HCT116 (cell line): Measurements from ENCODE around the gene MAP1LC3B. TPM values are rescaled to one million over a fixed set of nuclear protein-coding genes. Genes with fewer than 3 reads are reported as not detected.
"Not testable (repeated sequence)": the region's sequence is repeated elsewhere in the genome, so short reads cannot be mapped to it uniquely, and the experiment has no call there.

ENCODE experiments used
- ATAC-seq: fragments of 200-7000 bp; cut with Tn5 transposase; 2 replicates; pipeline ENCODE4 v1.9.1; 2020; ENCODE audit warnings: mild to moderate bottlenecking, moderate library complexity
- BruUV-seq: library from RNA; stranded (reverse); fragments of 400-500 nt; replicated peaks from 2 replicates; lab custom pipeline; 2021; lab: Mats Ljungman, UMichigan
- CTCF ChIA-PET: fragments of 300-600 bp; sonication (Branson Sonifier 250); formaldehyde crosslinking; loops from one replicate; lab custom pipeline; 2021; ENCODE audit warnings: antibody characterized with exemption; lab: Charles Lee
- POLR2A ChIA-PET: fragments of 300-600, 350-600 bp; sonication (Branson Sonifier 250); formaldehyde crosslinking; loops from one replicate; lab custom pipeline; 2021; ENCODE audit warnings: antibody characterized with exemption; lab: Charles Lee
- RAD21 ChIA-PET, 2 experiments: fragments of 300-600 bp; sonication (Branson Sonifier 250); formaldehyde crosslinking; loops; one replicate each; lab custom pipeline; 2023; ENCODE audit warnings: low total read pairs in 2 of 2; ENCODE audit not compliant: uncharacterized antibody in 2 of 2, unreplicated experiment in 2 of 2, low non-redundant PET in 1 of 2; lab: Charles Lee
- DNase-seq: peaks from one replicate; pipeline ENCODE4 v3.0.0-alpha.2; 2010; ENCODE audit warnings: low read depth, low spot score
- H2AFZ ChIP-seq: fragments of 200-600 bp; shearing (Covaris generic), sonication (generic); 2 replicates; pipeline ENCODE4 v1.6.1; 2017; ENCODE audit warnings: low read depth, mixed run types, mixed read lengths, antibody characterized with exemption, low read length; ENCODE audit not compliant: poor library complexity, severe bottlenecking
- H3K27ac ChIP-seq: 2 replicates; pipeline ENCODE4 v1.5.1; 2012; ENCODE audit warnings: low read depth, low read length
- H3K27me3 ChIP-seq: fragments of 200-600 bp; sonication (generic); 2 replicates; pipeline ENCODE4 v1.6.1; 2016; ENCODE audit warnings: mixed run types, low read length, mixed read lengths; ENCODE audit not compliant: insufficient read depth
- H3K36me3 ChIP-seq, 2 experiments: fragments of 200-500 bp in 1 of 2; fragments of 200-600 bp in 1 of 2; sonication (Bioruptor generic) in 1 of 2; sonication (generic) in 1 of 2; 2 replicates each; pipeline versions ENCODE4 v1.5.1 to v1.6.1; 2014 to 2016; ENCODE audit warnings: low read length in 2 of 2, inconsistent platforms in 1 of 2, mixed read lengths in 1 of 2, mixed run types in 1 of 2; ENCODE audit not compliant: insufficient read depth in 2 of 2, control insufficient read depth in 1 of 2
- H3K4me1 ChIP-seq, 2 experiments: fragments of 200-600 bp in 1 of 2; sonication (generic) in 1 of 2; 2 replicates each; pipeline versions ENCODE4 v1.5.1 to v1.6.1; 2012 to 2017; ENCODE audit warnings: low read length in 2 of 2, inconsistent platforms in 1 of 2, mild to moderate bottlenecking in 1 of 2, mixed read lengths in 1 of 2, mixed run types in 1 of 2, moderate library complexity in 1 of 2; ENCODE audit not compliant: insufficient read depth in 2 of 2, control insufficient read depth in 1 of 2
- H3K4me2 ChIP-seq: fragments of 200-600 bp; sonication (generic); 2 replicates; pipeline ENCODE4 v1.6.1; 2017; ENCODE audit warnings: mixed run types, low read length, mixed read lengths
- H3K4me3 ChIP-seq, 2 experiments: fragments of 200-600 bp in 1 of 2; sonication (generic) in 1 of 2; replicated peaks in 1 of 2; 2 replicates each; pipeline ENCODE4 v1.5.1; 2011 to 2016; ENCODE audit warnings: low read length in 2 of 2, control low read depth in 1 of 2, low read depth in 1 of 2, mild to moderate bottlenecking in 1 of 2, mixed read lengths in 1 of 2, mixed run types in 1 of 2
- H3K79me2 ChIP-seq: fragments of 200-600 bp; sonication (generic); 2 replicates; pipeline ENCODE4 v1.6.1; 2017; ENCODE audit warnings: mild to moderate bottlenecking, mixed run types, low read length, moderate library complexity, mixed read lengths; ENCODE audit not compliant: insufficient read depth
- H3K9ac ChIP-seq: fragments of 200-600 bp; sonication (generic); 2 replicates; pipeline ENCODE4 v1.6.1; 2016; ENCODE audit warnings: low read length, mixed read lengths
- H3K9me2 ChIP-seq: fragments of 200-600 bp; sonication (generic), shearing (Covaris generic); 2 replicates; pipeline ENCODE4 v1.6.1; 2017; ENCODE audit warnings: mixed run types, mild to moderate bottlenecking, moderate library complexity; ENCODE audit not compliant: insufficient read depth
- H3K9me3 ChIP-seq, 2 experiments: fragments of 200-500 bp in 1 of 2; fragments of 200-600 bp in 1 of 2; sonication (Bioruptor generic) in 1 of 2; sonication (generic) in 1 of 2; 2 replicates each; pipeline ENCODE4 v1.6.1; 2014 to 2017; ENCODE audit warnings: low read length in 2 of 2, mixed read lengths in 2 of 2, inconsistent platforms in 1 of 2, low read depth in 1 of 2, mild to moderate bottlenecking in 1 of 2, mixed run types in 1 of 2, moderate library complexity in 1 of 2; ENCODE audit not compliant: control insufficient read depth in 1 of 2, insufficient read depth in 1 of 2
- H4K20me1 ChIP-seq: fragments of 200-600 bp; sonication (generic), shearing (Covaris generic); 2 replicates; pipeline ENCODE4 v1.6.1; 2017; ENCODE audit warnings: mixed run types, mild to moderate bottlenecking, moderate library complexity; ENCODE audit not compliant: insufficient read depth
- CBX3 ChIP-seq: IDR thresholded peaks from 2 replicates; pipeline ENCODE4 v1.6.1; 2012; ENCODE audit warnings: low read depth
- EZH2 ChIP-seq: fragments of 200-600 bp; sonication (generic); IDR thresholded peaks from 2 replicates; pipeline ENCODE4 v1.6.1; 2017; ENCODE audit warnings: antibody characterized with exemption, mixed run types
- JUND ChIP-seq: IDR thresholded peaks from 2 replicates; pipeline ENCODE4 v1.6.1; 2012
- POLR2AphosphoS5 ChIP-seq: IDR thresholded peaks from 2 replicates; pipeline ENCODE4 v1.6.1; 2011; ENCODE audit warnings: mild to moderate bottlenecking, low read depth, low read length, moderate library complexity
- SP1 ChIP-seq: IDR thresholded peaks from 2 replicates; pipeline ENCODE4 v1.6.1; 2012; ENCODE audit warnings: low read depth
- SRF ChIP-seq: IDR thresholded peaks from 2 replicates; pipeline ENCODE4 v1.6.1; 2012; ENCODE audit warnings: low read depth
- TCF7L2 ChIP-seq: IDR thresholded peaks from 2 replicates; pipeline ENCODE4 v1.7.0; 2011; ENCODE audit warnings: borderline replicate concordance, inconsistent platforms; ENCODE audit not compliant: insufficient read depth, insufficient read length; ENCODE audit errors: extremely low read depth
- YY1 ChIP-seq: IDR thresholded peaks from 2 replicates; pipeline ENCODE4 v1.6.1; 2011; ENCODE audit warnings: low read length, low read depth, moderate library complexity, mild to moderate bottlenecking; ENCODE audit not compliant: insufficient replicate concordance; ENCODE audit errors: extremely low read depth
- intact Hi-C: fragments of 100-400 bp; cut with micrococcal nuclease; formaldehyde crosslinking; loops from 2 replicates; pipeline ENCODE4 v1.10.0; 2022
- total RNA-seq: library from RNA; stranded (reverse); gene quantifications from one replicate; pipeline ENCODE4 v1.2.1, GENCODE V29; 2021; ENCODE audit not compliant: unreplicated experiment
- TF ChIP-seq, protein P1 (sequence below), 3 experiments: fragments of 200-600 bp in 1 of 3; sonication (generic) in 1 of 3; IDR thresholded peaks in 2 of 3; conservative IDR thresholded peaks in 1 of 3; 2 replicates each; pipeline ENCODE4 v1.5.1; 2012 to 2017; ENCODE audit warnings: low read depth in 2 of 3, low read length in 2 of 3, antibody characterized with exemption in 1 of 3, borderline replicate concordance in 1 of 3, control low read depth in 1 of 3, mild to moderate bottlenecking in 1 of 3, mixed read lengths in 1 of 3, mixed run types in 1 of 3, moderate library complexity in 1 of 3; ENCODE audit not compliant: insufficient read depth in 1 of 3
- TF ChIP-seq, protein P2 (sequence below): IDR thresholded peaks from 2 replicates; pipeline ENCODE4 v1.6.1; 2012
- TF ChIP-seq, protein P3 (sequence below): IDR thresholded peaks from 2 replicates; pipeline ENCODE4 v1.6.1; 2012; ENCODE audit warnings: low read depth

The MAP1LC3B gene
- total RNA-seq, 1 experiment from 2014 or later, result 93.8 TPM

DNA sequence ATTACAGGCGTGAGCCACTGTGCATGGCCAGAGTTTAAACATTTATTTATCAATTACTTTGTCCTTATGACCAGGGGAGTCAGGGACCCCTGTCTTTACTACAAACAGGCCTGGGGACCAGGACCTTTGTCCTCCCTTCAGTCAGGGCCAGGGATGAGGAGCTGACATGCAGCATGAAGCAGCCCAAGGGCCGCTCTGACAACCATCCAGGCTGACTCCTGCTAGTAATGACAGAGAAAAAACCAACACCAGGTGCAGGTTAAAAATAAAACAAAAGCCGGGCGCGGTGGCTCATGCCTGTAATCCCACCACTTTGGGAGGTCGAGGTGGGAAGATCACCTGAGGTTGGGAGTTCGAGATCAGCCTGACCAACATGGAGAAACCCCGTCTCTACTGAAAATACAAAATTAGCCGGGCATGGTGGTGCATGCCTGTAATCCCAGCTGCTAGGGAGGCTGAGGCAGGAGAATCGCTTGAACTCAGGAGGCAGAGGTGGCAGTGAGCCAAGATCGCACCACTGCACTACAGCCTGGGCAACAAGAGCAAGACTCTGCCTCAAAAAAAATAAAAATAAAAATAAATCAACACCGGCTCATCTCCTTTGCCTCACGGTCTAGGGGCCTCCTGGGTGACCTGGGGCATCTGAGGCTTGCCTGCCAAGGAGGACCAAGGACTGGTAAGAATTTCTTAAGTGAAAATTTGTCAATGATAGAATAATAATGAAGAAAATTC lies 29.1 kb upstream of the MAP1LC3B start:
- BruUV-seq, H4K20me1 ChIP-seq, H3K27ac ChIP-seq, ATAC-seq, DNase-seq, H3K9me3 ChIP-seq, RAD21 ChIA-PET, H3K9me2 ChIP-seq, H3K27me3 ChIP-seq, H3K9ac ChIP-seq, H3K4me1 ChIP-seq, H2AFZ ChIP-seq, H3K4me2 ChIP-seq, H3K4me3 ChIP-seq, intact Hi-C loops: not testable (repeated sequence)
- H3K79me2 ChIP-seq, result peaks cover 73% of the 10 kb centered on the region
- ChIA-PET CTCF (interaction anchor here (1.2 kb wide), 1 partner anchor 273 kb away, joined by 3 read pairs; no protein-coding TSS in a partner anchor), POLR2A (interaction anchor here (1.3 kb wide), 1 partner anchor 46 kb away, joined by 3 read pairs; the partner anchor contains the start of gene C16orf95)
- peaks cover 15 to 43% of the 10 kb centered on the region in 2 experiments; a peak in 3 of 4 replicates for H3K36me3 ChIP-seq

DNA sequence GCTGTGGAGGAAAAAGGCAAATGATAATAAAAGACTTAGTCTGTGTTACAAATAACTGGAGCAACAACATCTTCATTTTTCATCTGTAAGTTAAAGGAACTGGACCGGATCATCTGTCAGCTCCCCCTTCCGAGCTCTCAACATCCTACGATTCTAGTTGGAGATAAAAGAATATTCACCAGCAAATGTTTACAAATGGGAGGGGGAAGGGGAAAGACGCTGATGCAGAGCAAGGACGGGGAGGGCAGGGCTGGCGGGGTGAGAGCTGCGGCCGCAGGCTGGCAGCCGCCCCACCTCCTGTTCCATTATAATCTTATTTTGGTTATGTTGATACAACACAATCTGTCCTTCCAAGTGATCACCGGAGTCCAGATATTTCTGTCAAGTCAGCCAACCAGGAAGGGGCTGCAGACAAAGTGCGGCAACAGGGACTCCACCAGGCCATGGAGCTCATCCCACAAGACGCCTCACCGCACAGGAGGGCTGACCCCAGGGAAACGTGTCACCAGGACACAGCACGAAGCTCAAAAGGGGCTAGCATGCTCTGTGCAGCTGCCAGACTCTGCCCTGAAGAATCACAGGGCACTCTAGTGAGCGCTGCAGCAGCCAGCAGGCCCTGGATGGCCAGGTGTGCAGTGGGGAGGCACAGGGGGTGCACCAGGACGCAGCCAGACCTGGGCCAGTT lies 28.2 kb upstream of the MAP1LC3B start:
- CTCF ChIA-PET, result interaction anchor here (1.2 kb wide), 1 partner anchor 272 kb away, joined by 3 read pairs; no protein-coding TSS in a partner anchor
- H3K27me3 ChIP-seq, result no peaks in the 10 kb centered on the region
- no peak for DNase-seq
- no peak overlapping the region for H3K4me2 ChIP-seq
- H3K4me1 ChIP-seq, result peaks cover 0 to 7% of the 10 kb centered on the region in 2 experiments; a peak in 2 of 4 replicates
- BruUV-seq, result no TSS peak
- no peak overlapping the region for H3K4me3 ChIP-seq
- peak overlapping the region; percentile 23; the same call in 1 of the 2 replicates for H3K27ac ChIP-seq
- ATAC-seq, result no peak
- no peaks in the 10 kb centered on the region for H3K9me2 ChIP-seq
- H4K20me1 ChIP-seq, result peaks cover 16% of the 10 kb centered on the region; the same call in 1 of the 2 replicates
- no peaks in the 10 kb centered on the region for H3K9me3 ChIP-seq
- H3K9ac ChIP-seq, result no peak overlapping the region
- intact Hi-C loops, result no loop called here
- H2AFZ ChIP-seq, result no peak overlapping the region
- H3K36me3 ChIP-seq, result peaks cover 6 to 36% of the 10 kb centered on the region in 2 experiments; a peak in 3 of 4 replicates
- H3K79me2 ChIP-seq, result peaks cover 83% of the 10 kb centered on the region
- POLR2A ChIA-PET, result interaction anchor here (1.3 kb wide), 1 partner anchor 47 kb away, joined by 3 read pairs; the partner anchor contains the start of gene C16orf95
- RAD21 ChIA-PET, result no interaction called here
- TF ChIP-seq JUND (no peak), TCF7L2 (no peak), SP1 (no peak), CBX3 (no peak), YY1 (no peak), POLR2AphosphoS5 (no peak), EZH2 (no peak), SRF (no peak)
- TF ChIP-seq, protein P1, sequence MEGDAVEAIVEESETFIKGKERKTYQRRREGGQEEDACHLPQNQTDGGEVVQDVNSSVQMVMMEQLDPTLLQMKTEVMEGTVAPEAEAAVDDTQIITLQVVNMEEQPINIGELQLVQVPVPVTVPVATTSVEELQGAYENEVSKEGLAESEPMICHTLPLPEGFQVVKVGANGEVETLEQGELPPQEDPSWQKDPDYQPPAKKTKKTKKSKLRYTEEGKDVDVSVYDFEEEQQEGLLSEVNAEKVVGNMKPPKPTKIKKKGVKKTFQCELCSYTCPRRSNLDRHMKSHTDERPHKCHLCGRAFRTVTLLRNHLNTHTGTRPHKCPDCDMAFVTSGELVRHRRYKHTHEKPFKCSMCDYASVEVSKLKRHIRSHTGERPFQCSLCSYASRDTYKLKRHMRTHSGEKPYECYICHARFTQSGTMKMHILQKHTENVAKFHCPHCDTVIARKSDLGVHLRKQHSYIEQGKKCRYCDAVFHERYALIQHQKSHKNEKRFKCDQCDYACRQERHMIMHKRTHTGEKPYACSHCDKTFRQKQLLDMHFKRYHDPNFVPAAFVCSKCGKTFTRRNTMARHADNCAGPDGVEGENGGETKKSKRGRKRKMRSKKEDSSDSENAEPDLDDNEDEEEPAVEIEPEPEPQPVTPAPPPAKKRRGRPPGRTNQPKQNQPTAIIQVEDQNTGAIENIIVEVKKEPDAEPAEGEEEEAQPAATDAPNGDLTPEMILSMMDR (IDR thresholded peaks at IDR 0.05 in 2 of 3, conservative IDR thresholded peaks at IDR 0.05 in 1 of 3; ENCODE audit: borderline replicate concordance in 1 of 3, insufficient read depth in 1 of 3, low read depth in 2 of 3, low read length in 2 of 3), result no peak
- TF ChIP-seq, protein P2, sequence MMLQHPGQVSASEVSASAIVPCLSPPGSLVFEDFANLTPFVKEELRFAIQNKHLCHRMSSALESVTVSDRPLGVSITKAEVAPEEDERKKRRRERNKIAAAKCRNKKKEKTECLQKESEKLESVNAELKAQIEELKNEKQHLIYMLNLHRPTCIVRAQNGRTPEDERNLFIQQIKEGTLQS, result no peak
- TF ChIP-seq, protein P3, sequence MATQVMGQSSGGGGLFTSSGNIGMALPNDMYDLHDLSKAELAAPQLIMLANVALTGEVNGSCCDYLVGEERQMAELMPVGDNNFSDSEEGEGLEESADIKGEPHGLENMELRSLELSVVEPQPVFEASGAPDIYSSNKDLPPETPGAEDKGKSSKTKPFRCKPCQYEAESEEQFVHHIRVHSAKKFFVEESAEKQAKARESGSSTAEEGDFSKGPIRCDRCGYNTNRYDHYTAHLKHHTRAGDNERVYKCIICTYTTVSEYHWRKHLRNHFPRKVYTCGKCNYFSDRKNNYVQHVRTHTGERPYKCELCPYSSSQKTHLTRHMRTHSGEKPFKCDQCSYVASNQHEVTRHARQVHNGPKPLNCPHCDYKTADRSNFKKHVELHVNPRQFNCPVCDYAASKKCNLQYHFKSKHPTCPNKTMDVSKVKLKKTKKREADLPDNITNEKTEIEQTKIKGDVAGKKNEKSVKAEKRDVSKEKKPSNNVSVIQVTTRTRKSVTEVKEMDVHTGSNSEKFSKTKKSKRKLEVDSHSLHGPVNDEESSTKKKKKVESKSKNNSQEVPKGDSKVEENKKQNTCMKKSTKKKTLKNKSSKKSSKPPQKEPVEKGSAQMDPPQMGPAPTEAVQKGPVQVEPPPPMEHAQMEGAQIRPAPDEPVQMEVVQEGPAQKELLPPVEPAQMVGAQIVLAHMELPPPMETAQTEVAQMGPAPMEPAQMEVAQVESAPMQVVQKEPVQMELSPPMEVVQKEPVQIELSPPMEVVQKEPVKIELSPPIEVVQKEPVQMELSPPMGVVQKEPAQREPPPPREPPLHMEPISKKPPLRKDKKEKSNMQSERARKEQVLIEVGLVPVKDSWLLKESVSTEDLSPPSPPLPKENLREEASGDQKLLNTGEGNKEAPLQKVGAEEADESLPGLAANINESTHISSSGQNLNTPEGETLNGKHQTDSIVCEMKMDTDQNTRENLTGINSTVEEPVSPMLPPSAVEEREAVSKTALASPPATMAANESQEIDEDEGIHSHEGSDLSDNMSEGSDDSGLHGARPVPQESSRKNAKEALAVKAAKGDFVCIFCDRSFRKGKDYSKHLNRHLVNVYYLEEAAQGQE, result no peak
